HG03064 (cell line): ENCODE data around the gene RIMKLB.
"Not testable (repeated sequence)": the region's sequence is repeated elsewhere in the genome, so short reads cannot be mapped to it uniquely, and the experiment has no call there.

ENCODE experiments used
- ATAC-seq: cut with Tn5 transposase; IDR thresholded peaks from one replicate; pipeline ENCODE4 v1.9.1; 2021; ENCODE audit warnings: low read depth; ENCODE audit not compliant: unreplicated experiment

The RIMKLB gene

DNA sequence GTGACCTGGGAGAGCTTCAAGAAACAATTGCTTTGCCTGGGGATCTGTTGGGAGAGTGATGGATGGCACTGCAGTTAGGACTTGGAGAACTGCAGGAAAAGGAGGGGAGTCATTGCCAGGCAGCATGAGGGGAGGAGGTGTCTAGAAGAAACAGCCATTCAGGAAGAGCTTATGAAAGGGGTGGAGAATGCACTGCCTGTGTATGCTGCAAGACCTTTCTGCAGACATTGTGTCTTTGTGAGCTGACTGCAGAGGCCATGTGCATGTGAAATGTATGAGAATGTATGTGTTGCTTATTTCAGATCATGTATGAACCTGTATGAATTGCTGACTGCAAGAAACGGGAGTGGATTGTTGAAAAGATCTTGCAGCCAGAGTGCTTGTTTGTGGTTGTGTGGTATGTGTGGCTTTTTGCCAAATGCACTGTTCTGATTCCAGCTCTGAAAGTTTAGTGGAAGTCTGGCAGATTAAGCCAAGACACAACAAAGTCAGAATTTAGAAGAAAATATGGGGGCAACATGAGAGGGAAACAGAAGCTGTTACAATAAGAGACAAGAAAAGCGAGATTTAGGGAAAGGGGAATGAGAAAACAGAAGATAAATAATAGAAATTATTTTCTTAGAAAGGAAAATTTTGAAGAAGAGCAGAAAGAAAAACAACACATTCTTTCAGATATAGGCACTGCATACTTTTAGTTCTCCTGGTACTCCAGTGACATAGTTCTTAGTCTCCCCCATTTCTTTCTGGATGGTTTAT, 9.8 kb upstream of the RIMKLB start:
- no peak for ATAC-seq

DNA sequence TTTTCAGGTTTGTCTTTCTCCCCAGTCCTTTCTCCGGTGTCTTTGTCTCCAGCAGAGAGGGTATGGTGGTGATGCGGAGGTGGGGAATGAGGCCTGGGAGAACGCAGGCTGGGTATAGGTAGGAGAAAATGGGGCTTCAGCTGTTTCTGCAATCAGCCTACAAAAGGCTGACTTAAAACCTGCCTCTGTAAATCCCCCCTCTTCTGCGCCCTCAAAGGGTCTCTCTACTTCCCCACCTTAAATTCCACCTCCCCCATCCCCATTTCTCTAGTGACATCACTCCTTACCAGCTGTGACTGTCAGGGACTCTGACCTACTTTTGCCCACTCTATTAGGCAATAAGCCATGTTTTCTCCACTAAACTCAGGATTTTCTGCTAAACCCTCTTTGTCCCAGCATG, 8.1 kb upstream of the RIMKLB start:
- ATAC-seq, result no peak

DNA sequence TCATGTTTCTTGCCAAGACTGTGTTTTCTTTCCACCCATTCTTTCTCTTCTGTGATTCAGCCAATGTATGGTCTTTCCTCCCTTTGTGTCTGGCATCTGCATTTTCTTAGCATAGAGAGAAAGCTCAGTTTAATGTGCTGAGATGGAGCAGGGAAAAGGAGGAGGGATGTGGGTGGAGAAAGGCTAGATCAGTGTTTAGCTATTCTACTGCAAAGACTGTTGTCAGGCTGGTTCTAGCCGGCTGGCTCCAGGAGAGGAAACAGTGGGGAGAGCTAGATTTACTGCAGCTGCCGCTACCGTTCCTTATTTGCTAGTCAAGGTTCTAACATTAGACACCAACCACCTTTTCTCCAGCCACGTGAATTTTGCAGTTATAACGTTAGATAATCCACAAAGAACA, 5.2 kb upstream of the RIMKLB start:
- ATAC-seq, result no peak

DNA sequence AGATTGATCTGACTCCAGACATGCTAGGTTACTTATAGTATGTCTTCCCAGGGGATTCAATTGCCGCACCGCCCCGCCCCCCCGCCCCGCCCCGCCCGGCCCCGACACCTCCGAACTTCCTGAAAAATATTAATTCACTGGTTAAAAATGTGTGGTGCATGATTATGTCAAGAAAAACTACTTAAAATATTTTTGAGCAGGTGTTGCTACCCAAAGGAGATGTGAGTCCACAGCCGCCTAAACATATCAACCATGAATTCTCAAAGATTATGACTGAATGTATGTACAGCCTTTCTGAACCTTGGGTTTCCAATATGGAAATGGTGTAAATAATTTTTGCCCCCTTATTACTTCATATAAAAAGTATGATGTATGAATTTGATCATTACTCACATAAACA, 2.7 kb upstream of the RIMKLB start:
- no peak for ATAC-seq

DNA sequence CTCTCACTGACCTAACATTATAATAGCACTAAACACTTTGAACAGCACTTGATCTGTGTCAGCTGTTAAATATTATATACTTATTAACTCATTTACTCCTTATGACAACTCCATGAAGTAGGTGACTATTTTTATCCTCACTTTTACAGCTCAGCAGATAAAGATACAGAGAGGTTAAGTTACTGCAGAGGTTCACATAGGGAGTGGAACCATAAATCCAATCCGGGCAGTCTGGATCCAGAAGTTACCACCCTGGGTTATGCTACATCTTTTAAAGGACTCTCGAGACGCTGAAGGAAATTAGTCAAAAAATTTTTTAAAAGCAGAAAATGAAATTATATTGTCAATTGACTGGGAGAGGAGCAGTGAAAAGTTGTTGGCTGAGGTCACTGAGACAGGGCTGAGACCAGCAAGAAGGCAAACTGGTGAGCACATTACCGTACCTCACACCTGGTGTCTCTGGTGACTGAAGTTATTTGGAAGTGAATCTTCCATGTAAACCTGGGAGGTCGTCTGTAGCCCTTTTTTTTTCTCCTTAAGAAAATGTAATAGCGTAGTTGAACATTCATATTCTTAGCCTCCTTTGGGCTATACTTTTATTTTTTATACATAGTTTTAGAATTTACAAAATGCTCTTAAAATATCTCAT, 1.2 kb upstream of the RIMKLB start:
- no peak for ATAC-seq

DNA sequence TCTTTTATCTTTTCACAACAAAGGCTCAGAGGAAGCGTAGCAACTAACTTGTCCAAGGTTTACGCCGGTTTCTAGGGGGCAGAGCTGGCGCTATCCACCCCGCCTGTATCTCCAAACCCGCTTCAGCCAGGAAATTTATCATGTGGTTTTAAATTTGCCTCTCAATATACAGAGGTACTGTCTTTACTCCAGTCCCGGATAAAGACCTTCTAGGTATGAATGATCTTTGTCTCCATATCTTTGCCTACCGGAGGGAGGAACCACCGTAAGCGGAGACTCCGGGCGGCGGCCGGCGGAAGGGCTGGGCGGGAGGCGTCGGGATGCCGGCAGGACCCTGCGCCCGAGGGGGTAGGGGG, 693 bp upstream of the RIMKLB start:
- ATAC-seq, result peak; percentile 13

DNA sequence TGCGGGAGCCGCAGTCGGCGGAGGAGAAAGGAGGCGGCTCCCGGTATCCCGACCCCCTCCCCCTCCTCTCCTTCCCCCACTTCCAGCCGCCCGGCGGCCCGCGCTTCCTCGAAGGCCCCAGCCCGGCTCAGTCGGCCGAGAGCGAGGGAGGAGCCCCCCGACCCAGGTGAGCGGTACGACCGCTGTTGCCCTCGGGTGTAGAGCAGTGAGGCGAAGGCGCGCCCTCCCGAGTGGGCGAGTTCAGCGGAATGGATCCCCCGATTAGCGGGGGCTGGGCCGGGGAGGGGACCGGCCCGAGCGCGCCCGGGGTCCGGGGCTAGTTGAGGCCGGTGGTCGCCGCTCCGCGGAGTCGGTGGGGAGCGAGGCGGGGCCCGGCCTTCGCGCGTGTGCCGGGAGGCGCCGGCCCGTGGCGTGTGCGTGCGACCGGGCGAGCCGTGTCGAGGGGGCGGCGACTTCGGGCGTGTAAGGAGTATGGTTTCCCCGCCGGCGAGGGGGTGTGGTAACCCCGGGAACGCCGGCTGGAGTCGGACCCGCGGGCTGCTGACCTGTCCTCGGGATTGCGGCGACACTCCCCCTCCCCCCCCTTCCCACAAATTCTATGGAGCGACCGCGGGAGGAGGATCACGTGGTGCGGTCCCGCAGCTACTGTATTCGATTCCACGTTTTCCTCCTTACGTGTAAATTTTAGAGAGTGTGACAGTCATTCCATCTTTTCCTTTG, 501 bp downstream of the RIMKLB start:
- ATAC-seq, result peak; percentile 35

DNA sequence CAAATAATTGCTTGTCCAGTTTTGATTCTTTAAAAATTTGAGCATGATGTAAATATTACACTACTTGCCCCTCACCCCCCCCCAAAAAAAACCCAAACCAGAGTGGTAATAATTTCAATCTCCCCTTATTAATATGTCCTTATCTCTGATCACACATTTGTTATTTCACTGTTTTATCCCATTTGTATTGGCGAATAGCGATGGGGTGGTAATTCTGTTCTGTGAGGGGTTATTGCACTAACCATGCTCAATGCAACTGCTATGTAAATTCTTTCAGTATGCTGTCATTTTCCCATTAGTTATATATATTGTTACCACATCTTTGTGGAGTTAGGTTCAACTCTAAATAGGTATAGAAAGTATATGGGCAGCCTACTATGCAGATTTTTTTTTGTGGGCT, 1.1 kb downstream of the RIMKLB start:
- ATAC-seq, result no peak

DNA sequence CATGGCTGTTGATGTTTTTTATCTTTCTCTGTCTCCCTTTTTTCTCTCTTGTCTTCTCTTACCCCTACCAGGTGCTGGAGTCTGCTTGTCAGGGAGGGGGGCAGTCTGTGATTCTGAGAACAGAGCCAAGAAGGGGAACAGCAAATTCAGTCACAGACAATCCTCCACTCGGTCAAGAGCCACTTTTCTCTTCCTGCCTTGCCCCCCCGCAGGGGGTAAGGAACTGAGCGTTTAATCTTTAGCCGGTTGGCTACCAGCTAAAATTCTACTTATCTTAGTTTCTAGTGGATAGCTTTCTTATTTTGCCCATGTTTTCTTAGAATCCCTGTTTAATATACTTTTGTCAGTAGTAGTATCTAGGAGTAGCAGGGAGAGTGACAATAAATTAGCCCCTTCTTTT, 1.9 kb downstream of the RIMKLB start:
- ATAC-seq, result no peak

DNA sequence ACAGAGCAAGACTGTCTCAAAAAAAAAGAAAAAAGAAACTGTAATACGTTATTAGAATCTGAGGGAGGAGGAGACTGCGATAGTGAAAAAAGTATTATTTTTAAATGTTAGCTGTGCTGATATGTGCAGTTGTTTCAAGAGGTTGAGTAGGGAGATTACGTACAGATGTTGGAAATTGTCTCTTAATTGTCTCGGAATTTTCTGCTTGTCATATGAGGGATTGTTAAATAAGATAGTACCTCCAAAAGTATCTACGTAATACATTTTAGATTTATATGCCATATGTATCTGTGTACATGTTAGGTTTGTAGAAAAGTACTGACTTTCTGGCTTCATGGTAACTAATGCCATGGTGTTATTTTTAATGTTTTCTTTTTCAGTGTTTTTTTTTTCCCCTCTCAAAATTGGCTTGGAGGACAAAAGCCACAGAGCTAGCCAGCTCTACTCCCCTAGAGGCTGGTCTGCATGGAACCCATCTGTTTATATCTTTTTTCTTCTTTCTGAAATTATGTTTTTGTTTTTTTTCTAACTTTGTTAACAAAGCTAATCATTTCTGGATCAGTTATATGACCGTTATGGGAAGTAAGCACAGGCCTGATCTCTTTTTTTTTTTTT, 3.4 kb downstream of the RIMKLB start:
- ATAC-seq, result no peak

DNA sequence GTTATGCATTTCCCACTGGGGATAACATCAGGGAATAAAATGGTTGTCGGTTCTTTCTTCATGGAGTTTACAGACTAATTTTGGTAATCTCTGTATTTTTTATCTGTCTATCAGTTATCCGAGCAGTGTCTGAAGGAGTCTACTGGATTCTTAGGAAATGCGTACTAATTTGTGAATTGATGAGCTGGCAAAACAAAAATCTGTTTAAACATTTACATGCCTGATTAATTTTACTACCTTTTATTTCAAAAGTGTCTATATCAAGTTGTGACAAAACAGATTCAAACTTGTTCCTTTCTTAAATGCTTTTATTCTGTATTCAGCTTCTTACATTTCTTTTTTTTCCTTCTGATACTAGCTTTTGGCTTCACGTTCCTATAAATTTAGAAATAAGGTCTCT, 4.4 kb downstream of the RIMKLB start:
- no peak for ATAC-seq

DNA sequence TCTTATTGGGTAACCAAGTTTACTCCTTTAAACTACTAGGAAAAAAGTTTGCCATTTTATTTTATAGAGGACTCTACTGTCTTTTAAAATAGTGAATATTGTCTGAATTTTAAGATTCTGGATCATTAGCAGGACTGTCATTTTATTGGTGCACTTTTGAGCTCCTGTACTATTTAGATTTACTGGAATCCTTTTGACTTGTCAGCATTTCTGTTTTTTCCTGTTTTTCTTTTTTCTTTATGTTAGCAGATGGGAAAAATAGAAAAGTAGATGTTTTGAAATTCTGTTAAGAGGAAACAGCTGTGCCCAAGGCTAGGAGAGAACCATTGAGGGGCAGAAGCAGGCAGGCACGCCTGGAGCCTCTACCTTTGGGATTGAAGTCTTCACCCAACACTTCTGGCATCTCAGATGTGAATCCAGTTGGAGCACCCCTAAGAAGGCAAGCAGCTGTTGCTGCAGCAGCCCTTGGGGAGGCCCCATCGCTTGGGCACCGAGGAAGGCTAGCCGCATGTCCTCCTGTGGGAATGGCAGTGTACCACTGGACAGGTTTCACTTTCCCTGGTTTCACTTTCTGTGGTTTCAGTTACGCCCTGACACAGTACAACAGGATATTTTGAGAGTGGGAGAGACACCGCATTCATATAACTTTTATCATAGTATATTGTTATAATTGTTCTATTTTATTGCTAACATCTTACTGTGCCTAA, 11.5 kb downstream of the RIMKLB start:
- no peak for ATAC-seq

DNA sequence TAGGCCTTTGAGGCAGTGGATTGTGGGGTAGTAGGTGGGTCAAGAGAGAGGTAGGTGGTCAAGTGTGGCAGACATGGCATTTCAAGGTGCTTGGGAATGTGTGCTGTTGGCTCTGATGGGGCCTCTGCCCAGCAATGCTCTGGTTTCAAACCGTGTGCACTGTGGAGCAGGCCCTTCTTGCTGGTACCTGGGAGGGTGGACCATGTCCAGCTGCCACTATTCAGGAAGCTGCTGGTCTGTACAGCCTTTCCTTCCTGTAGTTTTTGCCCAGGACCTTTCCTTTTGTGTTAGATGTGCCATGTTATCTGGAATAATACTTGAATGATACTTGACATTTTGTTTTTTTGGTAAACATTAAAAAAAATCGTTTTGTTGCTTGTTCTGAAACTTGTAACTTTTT, 14.8 kb downstream of the RIMKLB start:
- no peak for ATAC-seq

DNA sequence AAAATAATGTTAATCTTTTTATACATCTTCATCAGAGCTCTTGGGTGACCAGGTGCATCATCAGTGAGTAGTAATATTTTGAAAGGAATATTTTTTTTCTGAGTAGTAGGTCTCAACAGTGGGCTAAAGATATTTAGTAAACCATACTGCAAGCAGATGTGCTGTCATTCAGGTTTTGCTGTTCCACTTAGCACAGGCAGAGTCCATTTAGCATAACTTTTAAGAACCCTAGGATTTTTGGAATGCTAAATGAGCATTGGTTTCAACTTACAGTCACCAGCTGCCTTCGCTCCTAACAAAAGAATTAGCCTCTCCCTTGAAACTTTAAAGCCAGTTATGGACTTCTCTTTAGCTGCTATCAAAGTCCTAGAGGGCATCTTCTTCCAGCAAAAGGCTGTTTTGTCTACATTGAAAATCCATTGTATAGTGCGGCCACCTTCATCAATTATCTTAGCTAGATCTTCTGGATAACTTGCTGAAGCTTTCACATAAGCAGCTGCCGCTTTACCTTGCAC, 24.6 kb downstream of the RIMKLB start:
- no peak for ATAC-seq

DNA sequence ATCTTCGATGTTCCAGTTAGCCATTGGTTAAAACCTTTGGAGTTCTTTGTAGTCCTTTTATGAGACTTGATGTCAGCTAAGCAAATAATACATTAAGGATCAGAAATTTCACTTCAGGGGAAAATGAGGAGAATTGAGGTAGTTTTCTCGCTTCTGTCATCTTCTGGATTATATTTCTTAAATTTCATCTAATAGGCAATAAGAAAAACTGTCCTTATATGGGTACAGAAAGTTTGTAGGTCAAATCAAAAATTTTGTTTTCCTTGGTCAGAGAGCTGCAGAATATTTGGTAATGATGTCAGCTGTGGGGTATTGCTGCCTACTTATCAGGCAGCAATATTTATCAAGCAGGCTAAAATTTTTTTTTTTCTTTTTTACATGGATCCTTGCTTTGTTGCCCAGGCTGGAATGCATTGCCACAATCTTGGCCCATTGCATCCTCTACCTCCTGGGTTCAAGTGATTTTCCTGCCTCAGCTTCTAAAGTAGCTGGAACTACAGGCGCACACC, 37.1 kb downstream of the RIMKLB start:
- ATAC-seq, result no peak

DNA sequence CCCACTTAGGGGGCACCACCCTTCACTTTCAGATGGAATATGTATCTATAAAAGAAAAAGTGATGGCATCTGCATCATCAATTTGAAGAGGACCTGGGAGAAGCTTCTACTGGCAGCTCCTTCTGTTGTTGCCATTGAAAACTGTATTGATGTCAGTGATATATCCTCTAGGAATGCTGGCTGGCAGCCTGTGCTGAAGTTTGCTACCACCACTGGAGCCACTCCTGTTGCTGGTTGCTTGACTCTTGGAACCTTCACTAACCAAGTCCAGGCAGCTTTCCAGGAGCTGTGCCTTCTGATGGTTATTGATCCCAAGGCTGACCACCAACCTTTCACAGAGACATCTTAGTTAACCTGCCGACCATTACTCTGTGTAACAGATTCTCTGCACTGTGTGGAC, 44.7 kb downstream of the RIMKLB start:
- ATAC-seq, result no peak

DNA sequence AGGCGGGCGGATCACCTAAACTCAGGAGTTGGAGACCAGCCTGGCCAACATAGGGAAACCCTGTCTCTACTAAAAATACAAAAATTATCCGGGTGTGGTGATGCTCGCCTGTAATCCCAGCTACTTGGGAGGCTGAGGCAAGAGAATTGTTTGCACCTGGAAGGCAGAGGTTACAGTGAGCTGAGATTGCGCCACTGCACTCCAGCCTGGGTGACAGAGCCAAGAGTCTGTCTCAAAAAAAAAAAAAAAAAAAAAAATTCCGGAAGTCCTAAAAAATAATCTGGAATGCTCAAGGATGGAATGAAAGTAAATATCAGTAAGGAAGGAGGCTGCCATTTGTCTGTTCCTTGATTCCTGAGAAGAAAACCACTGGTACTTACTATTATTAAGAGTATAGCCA, 45.3 kb downstream of the RIMKLB start:
- ATAC-seq, result not testable (repeated sequence)

DNA sequence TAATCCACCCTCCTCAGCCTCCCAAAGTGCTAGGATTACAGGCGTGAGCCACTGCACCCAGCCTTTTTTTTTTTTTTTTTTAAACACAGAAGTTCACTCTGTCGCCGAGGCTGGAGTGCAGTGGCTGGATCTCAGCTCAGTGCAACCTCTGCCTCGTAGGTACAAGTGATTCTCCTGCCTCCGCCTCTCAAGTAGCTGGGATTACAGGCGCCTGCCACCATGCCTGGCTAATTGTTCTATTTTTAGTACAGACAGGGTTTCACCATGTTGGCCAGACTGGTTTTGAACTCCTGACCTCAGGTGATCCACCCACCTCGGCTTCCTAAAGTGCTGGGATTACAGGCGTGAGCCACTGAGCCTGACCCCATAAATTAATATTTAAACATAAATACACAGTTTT, 47.8 kb downstream of the RIMKLB start:
- ATAC-seq, result not testable (repeated sequence)

DNA sequence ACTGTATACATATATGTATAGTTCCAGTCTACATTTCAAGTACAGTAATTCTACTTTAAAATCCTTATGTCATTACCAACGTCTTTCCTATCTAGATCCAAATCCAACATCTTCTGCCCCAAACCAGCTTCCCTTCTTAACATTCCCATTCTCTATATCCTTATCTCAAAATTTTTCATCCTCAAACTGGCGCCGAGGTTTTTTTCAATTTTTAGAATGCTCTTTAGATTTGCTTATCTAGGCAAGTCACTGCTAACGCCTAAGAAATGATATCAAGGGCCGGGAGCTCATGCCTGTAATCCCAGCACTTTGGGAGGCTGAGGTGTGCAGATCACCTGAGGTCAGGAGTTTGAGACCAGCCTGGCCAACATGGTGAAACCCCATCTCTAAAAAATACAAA, 48.3 kb downstream of the RIMKLB start:
- ATAC-seq, result no peak

DNA sequence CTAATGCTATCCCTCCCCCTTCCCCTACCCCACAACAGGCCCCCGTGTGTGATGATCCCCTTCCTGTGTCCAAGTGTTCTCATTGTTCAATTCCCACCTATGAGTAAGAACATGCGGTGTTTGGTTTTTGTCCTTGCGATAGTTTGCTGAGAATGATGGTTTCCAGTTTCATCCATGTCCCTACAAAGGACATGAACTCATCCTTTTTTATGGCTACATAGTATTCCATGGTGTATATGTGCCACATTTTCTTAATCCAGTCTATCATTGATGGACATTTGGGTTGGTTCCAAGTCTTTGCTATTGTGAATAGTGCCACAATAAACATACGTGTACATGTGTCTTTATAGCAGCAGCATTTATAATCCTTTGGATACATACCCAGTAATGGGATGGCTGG, 62.3 kb downstream of the RIMKLB start:
- ATAC-seq, result not testable (repeated sequence)
